GM12891 (cell line): ENCODE results near the gene SIRT5.

Experiments
- DNase-seq: peaks from one replicate; pipeline ENCODE4 v3.0.0; 2011; ENCODE audit warnings: low spot score; ENCODE audit not compliant: insufficient read length
- FAIRE-seq: peaks from 2 replicates; lab custom pipeline; 2011; peaks lifted over from hg19 to GRCh38; lab: Jason Lieb, UNC
- PAX5 ChIP-seq: IDR thresholded peaks from 2 replicates; pipeline ENCODE4 v1.6.1; 2011; ENCODE audit warnings: low read length, moderate library complexity, mild to moderate bottlenecking; ENCODE audit not compliant: insufficient read depth, severe bottlenecking
- POLR2A ChIP-seq: IDR thresholded peaks from 2 replicates; pipeline ENCODE4 v1.6.1; 2011; ENCODE audit warnings: low read depth, low read length, control low read depth
- POLR2AphosphoS5 ChIP-seq: IDR thresholded peaks from 2 replicates; pipeline ENCODE4 v1.6.1; 2011; ENCODE audit warnings: low read depth, low read length, control low read depth
- POU2F2 ChIP-seq: IDR thresholded peaks from 2 replicates; pipeline ENCODE4 v1.6.1; 2011; ENCODE audit warnings: low read depth, mild to moderate bottlenecking, control low read depth, low read length, moderate library complexity
- SPI1 ChIP-seq: IDR thresholded peaks from 2 replicates; pipeline ENCODE4 v1.6.1; 2011; ENCODE audit warnings: low read depth, low read length, control low read depth
- TAF1 ChIP-seq: IDR thresholded peaks from 2 replicates; pipeline ENCODE4 v1.6.1; 2011; ENCODE audit warnings: low read depth, low read length, control low read depth

The SIRT5 gene

GRCh38 chr6:13535306-13535705 lies 39.1 kb upstream of the SIRT5 start:
- no peak for FAIRE-seq
- no peak for DNase-seq
- TF ChIP-seq TAF1: no peak
- TF ChIP-seq SPI1: no peak
- no peak for TF ChIP-seq PAX5
- TF ChIP-seq POU2F2: no peak
- no peak for TF ChIP-seq POLR2A
- no peak for TF ChIP-seq POLR2AphosphoS5

- FAIRE-seq: no peak
- TF ChIP-seq POU2F2 (no peak), TAF1 (no peak), SPI1 (no peak), POLR2AphosphoS5 (no peak), POLR2A (no peak), PAX5 (no peak)
- no peak for DNase-seq
Observed at GRCh38 chr6:13536796-13537526, 37.4 kb upstream of the SIRT5 start.

GRCh38 chr6:13537527-13537897 lies 36.9 kb upstream of the SIRT5 start:
- FAIRE-seq (peak; percentile 16), DNase-seq (no peak)
- TF ChIP-seq POLR2AphosphoS5 (no peak), TAF1 (no peak)

GRCh38 chr6:13538084-13538483 lies 36.3 kb upstream of the SIRT5 start:
- no peak for TF ChIP-seq POU2F2
- no peak for TF ChIP-seq SPI1
- TF ChIP-seq PAX5: no peak
- TF ChIP-seq POLR2A: no peak
- TF ChIP-seq POLR2AphosphoS5: no peak
- TF ChIP-seq TAF1: no peak
- DNase-seq: no peak
- FAIRE-seq: no peak

- DNase-seq (no peak), FAIRE-seq (no peak)
Observed at GRCh38 chr6:13538600-13538999, 35.8 kb upstream of the SIRT5 start.

GRCh38 chr6:13539572-13539971 lies 34.8 kb upstream of the SIRT5 start:
- DNase-seq (no peak), FAIRE-seq (peak; percentile 50)
- TF ChIP-seq SPI1 (no peak), TAF1 (no peak), POU2F2 (no peak), POLR2A (no peak), POLR2AphosphoS5 (no peak), PAX5 (no peak)

More at GRCh38 chr6:13538600-13538999, 35.8 kb upstream of the SIRT5 start:
- no peak for TF ChIP-seq POU2F2
- no peak for TF ChIP-seq SPI1
- no peak for TF ChIP-seq PAX5
- TF ChIP-seq POLR2A: no peak
- no peak for TF ChIP-seq POLR2AphosphoS5
- TF ChIP-seq TAF1: no peak

- FAIRE-seq (no peak), DNase-seq (no peak)
- TF ChIP-seq POU2F2: no peak
- no peak for TF ChIP-seq POLR2A
- no peak for TF ChIP-seq SPI1
- TF ChIP-seq TAF1: no peak
- TF ChIP-seq PAX5: no peak
- TF ChIP-seq POLR2AphosphoS5: no peak
Observed at GRCh38 chr6:13541496-13541895, 32.9 kb upstream of the SIRT5 start.

GRCh38 chr6:13544454-13545186 lies 29.8 kb upstream of the SIRT5 start:
- DNase-seq (no peak), FAIRE-seq (no peak)
- TF ChIP-seq SPI1 (no peak), POU2F2 (no peak), POLR2AphosphoS5 (no peak), TAF1 (no peak), POLR2A (no peak), PAX5 (no peak)

- DNase-seq: no peak
- TF ChIP-seq POLR2A: no peak
- TF ChIP-seq PAX5: no peak
- no peak for TF ChIP-seq POLR2AphosphoS5
- TF ChIP-seq POU2F2: no peak
- TF ChIP-seq SPI1: no peak
- no peak for TF ChIP-seq TAF1
- no peak for FAIRE-seq
Observed at GRCh38 chr6:13545885-13546284, 28.5 kb upstream of the SIRT5 start.

GRCh38 chr6:13548500-13549210 lies 25.7 kb upstream of the SIRT5 start:
- no peak for FAIRE-seq
- TF ChIP-seq PAX5 (no peak), SPI1 (no peak), POLR2AphosphoS5 (no peak), POU2F2 (no peak), POLR2A (no peak), TAF1 (no peak)
- no peak for DNase-seq
